ENCODE results near the gene KIF5B. TPM values are rescaled to one million over a fixed set of nuclear protein-coding genes. Genes with fewer than 3 reads are reported as not detected.

Gene KIF5B
- total RNA-seq, 1 experiment from 2014 or later = 117 TPM

- no peaks in the 10 kb centered on the region for H3K27me3 ChIP-seq (ENCODE audit: insufficient read depth, low read length)
- TF ChIP-seq POLR2A (IDR thresholded peaks at IDR 0.05; ENCODE audit: borderline replicate concordance, extremely low read depth, insufficient read depth, insufficient read length) (no peak), ZFX (IDR thresholded peaks at IDR 0.05) (no peak), MAX (IDR thresholded peaks at IDR 0.05) (no peak), CTCF (IDR thresholded peaks at IDR 0.05 in 2 of 3, conservative IDR thresholded peaks at IDR 0.05 in 1 of 3; ENCODE audit: borderline replicate concordance in 1 of 3, insufficient read depth in 1 of 3, low read depth in 2 of 3, low read length in 2 of 3) (no peak), POLR2AphosphoS5 (IDR thresholded peaks at IDR 0.05; ENCODE audit: low read depth, low read length) (no peak), EGR1 (IDR thresholded peaks at IDR 0.05; ENCODE audit: low read depth) (no peak), SIN3A (IDR thresholded peaks at IDR 0.05; ENCODE audit: low read depth) (no peak), EZH2 (IDR thresholded peaks at IDR 0.05) (no peak)
- no peaks in the 10 kb centered on the region for H3K9me3 ChIP-seq (ENCODE audit: control insufficient read depth in 1 of 2, insufficient read depth in 1 of 2, low read depth in 1 of 2, low read length in 2 of 2)
- BruUV-seq (replicated peaks) = no TSS peak
- H3K79me2 ChIP-seq (ENCODE audit: insufficient read depth, low read length) = no peaks in the 10 kb centered on the region
- ATAC-seq (no peak), DNase-seq (ENCODE audit: low read depth, low spot score) (no peak)
- ChIA-PET RAD21 (ENCODE audit: low non-redundant PET in 1 of 2, low total read pairs in 2 of 2, uncharacterized antibody in 2 of 2, unreplicated experiment in 2 of 2) (no interaction called here), CTCF (no interaction called here), POLR2A (no interaction called here)
- no peak overlapping the region for H3K4me3 ChIP-seq (replicated peaks in 1 of 2; ENCODE audit: low read depth in 1 of 2, low read length in 2 of 2)
- no peak overlapping the region for H3K4me2 ChIP-seq (ENCODE audit: low read length)
- H3K27ac ChIP-seq (ENCODE audit: low read depth, low read length) = no peak overlapping the region
- H3K4me1 ChIP-seq (ENCODE audit: control insufficient read depth in 1 of 2, insufficient read depth in 2 of 2, low read length in 2 of 2) = peaks cover 0 to 9% of the 10 kb centered on the region in 2 experiments; a peak in 1 of 4 replicates
- no peaks in the 10 kb centered on the region for H4K20me1 ChIP-seq (ENCODE audit: insufficient read depth)
- H3K36me3 ChIP-seq (ENCODE audit: control insufficient read depth in 1 of 2, insufficient read depth in 2 of 2, low read length in 2 of 2) = no peaks in the 10 kb centered on the region
- H2AFZ ChIP-seq (ENCODE audit: low read depth, low read length, poor library complexity, severe bottlenecking) = no peak overlapping the region
- intact Hi-C loops (cut with micrococcal nuclease) = no loop called here
- no peaks in the 10 kb centered on the region for H3K9me2 ChIP-seq (ENCODE audit: insufficient read depth)
- no peak overlapping the region for H3K9ac ChIP-seq (ENCODE audit: low read length)
Measured at GRCh38 chr10:31994926-31995325, 61.3 kb downstream of the KIF5B start.

DNA sequence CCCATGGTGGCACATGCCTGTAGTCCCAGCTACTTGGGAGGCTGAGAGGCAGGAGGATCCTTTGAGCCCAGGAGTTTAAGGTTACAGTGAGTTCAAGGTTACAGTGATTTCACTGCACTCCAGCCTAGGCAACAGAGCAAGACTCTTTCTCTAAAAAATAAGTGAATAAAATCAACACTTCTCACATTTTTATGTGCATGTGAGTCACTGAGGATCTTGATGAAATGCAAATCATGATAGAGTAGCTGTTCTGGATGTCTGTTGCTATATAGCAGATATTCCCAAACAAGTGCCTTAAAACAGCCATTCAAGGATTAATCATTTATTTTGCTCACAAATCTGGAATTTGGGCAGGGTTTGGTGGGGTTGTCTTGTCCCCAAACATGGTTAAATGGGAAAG lies 65.3 kb downstream of the KIF5B start:
- no TSS peak for BruUV-seq (replicated peaks)
- Histone ChIP-seq H3K4me3 (replicated peaks in 1 of 2; ENCODE audit: low read depth in 1 of 2, low read length in 2 of 2) (no peak overlapping the region), H3K4me2 (ENCODE audit: low read length) (no peak overlapping the region), H3K27me3 (ENCODE audit: insufficient read depth, low read length) (no peaks in the 10 kb centered on the region), H3K4me1 (ENCODE audit: control insufficient read depth in 1 of 2, insufficient read depth in 2 of 2, low read length in 2 of 2) (no peaks in the 10 kb centered on the region), H2AFZ (ENCODE audit: low read depth, low read length, poor library complexity, severe bottlenecking) (no peak overlapping the region), H4K20me1 (ENCODE audit: insufficient read depth) (no peaks in the 10 kb centered on the region), H3K9me3 (ENCODE audit: control insufficient read depth in 1 of 2, insufficient read depth in 1 of 2, low read depth in 1 of 2, low read length in 2 of 2) (no peaks in the 10 kb centered on the region), H3K9ac (ENCODE audit: low read length) (no peak overlapping the region), H3K36me3 (ENCODE audit: control insufficient read depth in 1 of 2, insufficient read depth in 2 of 2, low read length in 2 of 2) (no peaks in the 10 kb centered on the region), H3K79me2 (ENCODE audit: insufficient read depth, low read length) (no peaks in the 10 kb centered on the region), H3K9me2 (ENCODE audit: insufficient read depth) (no peaks in the 10 kb centered on the region), H3K27ac (ENCODE audit: low read depth, low read length) (no peak overlapping the region)
- intact Hi-C loops (cut with micrococcal nuclease) = no loop called here
- ATAC-seq (no peak), DNase-seq (ENCODE audit: low read depth, low spot score) (no peak)
- POLR2A ChIA-PET = no interaction called here
- CTCF ChIA-PET = no interaction called here
- RAD21 ChIA-PET (ENCODE audit: low non-redundant PET in 1 of 2, low total read pairs in 2 of 2, uncharacterized antibody in 2 of 2, unreplicated experiment in 2 of 2) = no interaction called here
- TF ChIP-seq EGR1 (IDR thresholded peaks at IDR 0.05; ENCODE audit: low read depth) (no peak), TCF7L2 (IDR thresholded peaks at IDR 0.05; ENCODE audit: borderline replicate concordance, extremely low read depth, insufficient read depth, insufficient read length) (no peak), ZNF274 (IDR thresholded peaks at IDR 0.05; ENCODE audit: low read depth, low read length) (no peak), ELF1 (IDR thresholded peaks at IDR 0.05; ENCODE audit: borderline replicate concordance, low read depth) (no peak), ATF3 (IDR thresholded peaks at IDR 0.05) (no peak), CEBPB (IDR thresholded peaks at IDR 0.05; ENCODE audit: low read depth) (no peak), CBX3 (IDR thresholded peaks at IDR 0.05; ENCODE audit: low read depth) (no peak), SRF (IDR thresholded peaks at IDR 0.05; ENCODE audit: low read depth) (no peak), YY1 (IDR thresholded peaks at IDR 0.05; ENCODE audit: extremely low read depth, insufficient replicate concordance, low read depth, low read length) (no peak), POLR2AphosphoS5 (IDR thresholded peaks at IDR 0.05; ENCODE audit: low read depth, low read length) (no peak), FOSL1 (IDR thresholded peaks at IDR 0.05; ENCODE audit: low read depth) (no peak), ZBTB33 (IDR thresholded peaks at IDR 0.05; ENCODE audit: extremely low read depth, insufficient replicate concordance, low read length) (no peak), POLR2A (IDR thresholded peaks at IDR 0.05; ENCODE audit: borderline replicate concordance, extremely low read depth, insufficient read depth, insufficient read length) (no peak)

Measured in HCT116 (cell line).